GM21367 (cell line): ENCODE measurements around the gene PCCA.
"Not testable (repeated sequence)": the region's sequence is repeated elsewhere in the genome, so short reads cannot be mapped to it uniquely, and the experiment has no call there.

ENCODE experiments used
- ATAC-seq: cut with Tn5 transposase; IDR thresholded peaks from one replicate; pipeline ENCODE4 v1.9.1; 2021; ENCODE audit not compliant: unreplicated experiment

Gene PCCA

GRCh38 chr13:100234524-100235136 is 145.7 kb downstream of the PCCA start:
- no peak for ATAC-seq

GRCh38 chr13:100235311-100235901 is 146.5 kb downstream of the PCCA start:
- no peak for ATAC-seq

- ATAC-seq, result no peak
Observed at GRCh38 chr13:100240109-100240779, 151.4 kb downstream of the PCCA start.

GRCh38 chr13:100244431-100244830 is 155.5 kb downstream of the PCCA start:
- no peak for ATAC-seq

GRCh38 chr13:100245104-100245503 is 156.2 kb downstream of the PCCA start:
- no peak for ATAC-seq

GRCh38 chr13:100247937-100248336 is 159.0 kb downstream of the PCCA start:
- ATAC-seq, result no peak

- ATAC-seq, result no peak
Observed at GRCh38 chr13:100254002-100254401, 165.1 kb downstream of the PCCA start.

GRCh38 chr13:100262404-100262803 is 173.5 kb downstream of the PCCA start:
- ATAC-seq, result no peak

GRCh38 chr13:100266026-100266425 is 177.1 kb downstream of the PCCA start:
- no peak for ATAC-seq

- no peak for ATAC-seq
Observed at GRCh38 chr13:100269837-100270236, 180.9 kb downstream of the PCCA start.

GRCh38 chr13:100273138-100273537 is 184.2 kb downstream of the PCCA start:
- no peak for ATAC-seq

- ATAC-seq, result no peak
Observed at GRCh38 chr13:100273552-100273951, 184.7 kb downstream of the PCCA start.

- no peak for ATAC-seq
Observed at GRCh38 chr13:100274942-100275506, 186.1 kb downstream of the PCCA start.

- ATAC-seq, result no peak
Observed at GRCh38 chr13:100275746-100276145, 186.9 kb downstream of the PCCA start.

GRCh38 chr13:100280681-100281080 is 191.8 kb downstream of the PCCA start:
- no peak for ATAC-seq

GRCh38 chr13:100282306-100282705 is 193.4 kb downstream of the PCCA start:
- ATAC-seq, result not testable (repeated sequence)

- no peak for ATAC-seq
Observed at GRCh38 chr13:100290165-100290801, 201.4 kb downstream of the PCCA start.

GRCh38 chr13:100291624-100292023 is 202.7 kb downstream of the PCCA start:
- ATAC-seq, result no peak

- no peak for ATAC-seq
Observed at GRCh38 chr13:100297413-100297812, 208.5 kb downstream of the PCCA start.

GRCh38 chr13:100298116-100298681 is 209.3 kb downstream of the PCCA start:
- ATAC-seq, result no peak

- ATAC-seq, result no peak
Observed at GRCh38 chr13:100298691-100299090, 209.8 kb downstream of the PCCA start.
